ENCODE measurements around the gene TGFBR3L. TPM values are rescaled to one million over a fixed set of nuclear protein-coding genes. Genes with fewer than 3 reads are reported as not detected.

Gene TGFBR3L
- total RNA-seq, 1 donor from 2014 or later, result not detected

DNA sequence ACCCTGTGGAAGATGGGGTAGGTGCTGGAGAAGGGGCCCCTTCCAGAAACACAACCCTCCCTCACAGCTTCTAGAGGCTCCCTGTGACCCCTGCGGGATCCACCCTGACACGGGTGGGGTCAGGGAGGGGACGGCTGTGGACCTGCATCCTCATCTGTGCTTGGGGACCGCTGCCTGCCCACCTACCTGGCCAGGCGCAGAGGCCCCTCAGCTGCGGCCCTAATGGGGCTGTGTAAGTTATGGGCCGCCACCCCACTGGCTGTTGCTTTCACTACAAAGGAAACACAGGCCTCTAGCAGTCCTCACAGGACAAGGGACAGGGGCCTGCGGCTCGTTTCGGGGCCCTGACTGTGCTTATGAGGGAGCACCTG lies 18.3 kb downstream of the TGFBR3L start:
- H3K27ac Mint-ChIP-seq (ENCODE audit: unreplicated experiment), result no peak overlapping the region
- H3K27me3 Mint-ChIP-seq (ENCODE audit: unreplicated experiment), result peaks cover 6% of the 10 kb centered on the region
- no peaks in the 10 kb centered on the region for H3K4me1 Mint-ChIP-seq (ENCODE audit: unreplicated experiment)
- H3K9me3 Mint-ChIP-seq (ENCODE audit: unreplicated experiment), result no peaks in the 10 kb centered on the region
- no peak overlapping the region for H3K4me3 Mint-ChIP-seq (ENCODE audit: unreplicated experiment)
- peaks cover 8% of the 10 kb centered on the region for H3K36me3 Mint-ChIP-seq (ENCODE audit: low read depth, unreplicated experiment)
- DNase-seq (ENCODE audit: low spot score), result no peak
- TF ChIP-seq CTCF (IDR thresholded peaks at IDR 0.05; ENCODE audit: unreplicated experiment), result no peak

- Mint-ChIP-seq H3K4me3 (ENCODE audit: unreplicated experiment) (no peak overlapping the region), H3K36me3 (ENCODE audit: low read depth, unreplicated experiment) (peaks cover 5% of the 10 kb centered on the region), H3K27me3 (ENCODE audit: unreplicated experiment) (peaks cover 3% of the 10 kb centered on the region), H3K9me3 (ENCODE audit: unreplicated experiment) (no peaks in the 10 kb centered on the region), H3K27ac (ENCODE audit: unreplicated experiment) (no peak overlapping the region), H3K4me1 (ENCODE audit: unreplicated experiment) (no peaks in the 10 kb centered on the region)
- TF ChIP-seq CTCF (IDR thresholded peaks at IDR 0.05; ENCODE audit: unreplicated experiment), result peak; percentile 43
- no peak for DNase-seq (ENCODE audit: low spot score)
These were observed 18.8 kb downstream of the TGFBR3L start for GRCh38 chr19:7933411-7933810.

DNA sequence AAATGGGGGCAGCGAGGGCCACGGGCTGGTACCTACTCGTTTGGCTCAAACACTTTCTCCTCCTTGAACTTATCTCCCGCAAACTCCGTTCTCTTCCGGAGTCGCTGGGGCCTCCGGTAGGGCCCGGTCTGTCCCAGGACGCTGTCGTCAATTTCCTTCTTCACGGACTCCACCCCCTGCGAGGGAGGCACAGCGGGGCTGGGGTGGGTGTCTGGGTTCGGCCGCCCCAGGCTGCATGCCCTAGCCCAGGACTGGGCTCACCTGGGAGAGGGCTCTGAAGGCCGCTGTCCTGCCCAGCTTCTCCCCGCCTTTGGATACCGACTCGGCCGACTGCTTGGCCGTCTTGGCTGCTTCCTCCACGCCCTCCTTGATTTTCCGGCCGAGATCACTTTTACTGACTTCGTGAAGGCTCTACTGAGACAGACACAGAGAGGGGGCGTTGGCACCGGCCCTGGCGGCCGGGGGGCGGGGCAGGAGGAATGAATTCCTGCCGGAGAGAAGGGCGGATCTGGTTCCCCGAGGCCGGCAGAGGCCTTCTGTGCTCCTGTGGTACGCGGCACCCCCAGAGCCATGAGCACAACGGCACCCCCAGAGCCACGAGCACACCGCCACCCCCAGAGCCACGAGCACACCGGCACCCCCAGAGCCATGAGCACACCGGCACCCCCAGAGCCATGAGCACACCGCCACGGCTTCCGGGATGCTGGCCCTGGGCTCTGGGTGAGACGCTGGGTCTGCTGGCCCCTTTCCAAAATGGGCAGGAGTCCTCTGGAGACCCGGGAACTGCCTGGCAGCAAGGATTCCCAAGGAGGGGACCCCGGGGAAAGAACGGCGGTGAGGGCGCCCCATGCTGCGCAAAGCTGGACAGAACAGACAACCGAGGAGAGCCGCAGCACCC lies 19.4 kb downstream of the TGFBR3L start:
- H3K27ac Mint-ChIP-seq (ENCODE audit: unreplicated experiment), result no peak overlapping the region
- no peaks in the 10 kb centered on the region for H3K9me3 Mint-ChIP-seq (ENCODE audit: unreplicated experiment)
- no peak for TF ChIP-seq CTCF (IDR thresholded peaks at IDR 0.05; ENCODE audit: unreplicated experiment)
- DNase-seq (ENCODE audit: low spot score), result no peak
- peaks cover 8% of the 10 kb centered on the region for H3K36me3 Mint-ChIP-seq (ENCODE audit: low read depth, unreplicated experiment)
- no peak overlapping the region for H3K4me3 Mint-ChIP-seq (ENCODE audit: unreplicated experiment)
- H3K27me3 Mint-ChIP-seq (ENCODE audit: unreplicated experiment), result peaks cover 2% of the 10 kb centered on the region
- no peaks in the 10 kb centered on the region for H3K4me1 Mint-ChIP-seq (ENCODE audit: unreplicated experiment)

DNA sequence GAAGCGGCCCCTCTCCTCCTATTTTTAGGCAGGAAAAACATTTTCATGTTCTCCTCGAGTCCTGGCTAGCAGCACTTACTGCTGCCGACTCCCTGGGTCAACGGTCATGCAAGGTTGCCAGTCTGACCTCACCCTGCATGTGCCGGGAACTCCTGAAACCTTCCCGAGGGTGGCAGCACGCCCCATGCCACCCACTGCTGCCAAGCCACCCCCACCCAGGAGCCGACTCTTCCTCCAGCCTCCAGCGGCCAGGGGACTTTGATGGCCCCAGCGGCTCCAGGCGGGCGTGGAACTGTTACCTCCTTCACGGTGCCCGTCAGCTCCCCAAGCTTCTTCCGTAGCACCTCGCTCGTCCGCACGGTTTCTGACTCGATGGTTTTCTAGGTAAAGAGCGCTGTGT lies 20.1 kb downstream of the TGFBR3L start:
- Mint-ChIP-seq H3K9me3 (ENCODE audit: unreplicated experiment) (no peaks in the 10 kb centered on the region), H3K27me3 (ENCODE audit: unreplicated experiment) (peaks cover 2% of the 10 kb centered on the region), H3K27ac (ENCODE audit: unreplicated experiment) (peak overlapping the region; percentile 52), H3K36me3 (ENCODE audit: low read depth, unreplicated experiment) (peaks cover 8% of the 10 kb centered on the region), H3K4me1 (ENCODE audit: unreplicated experiment) (no peaks in the 10 kb centered on the region), H3K4me3 (ENCODE audit: unreplicated experiment) (no peak overlapping the region)
- DNase-seq (ENCODE audit: low spot score), result no peak
- no peak for TF ChIP-seq CTCF (IDR thresholded peaks at IDR 0.05; ENCODE audit: unreplicated experiment)

GRCh38 chr19:7940841-7941240 lies 26.2 kb downstream of the TGFBR3L start:
- Mint-ChIP-seq H3K27me3 (ENCODE audit: unreplicated experiment) (peaks cover 12% of the 10 kb centered on the region), H3K36me3 (ENCODE audit: low read depth, unreplicated experiment) (peaks cover 14% of the 10 kb centered on the region), H3K27ac (ENCODE audit: unreplicated experiment) (peak overlapping the region; percentile 48), H3K4me1 (ENCODE audit: unreplicated experiment) (no peaks in the 10 kb centered on the region), H3K9me3 (ENCODE audit: unreplicated experiment) (no peaks in the 10 kb centered on the region), H3K4me3 (ENCODE audit: unreplicated experiment) (peak overlapping the region; percentile 52)
- TF ChIP-seq CTCF (IDR thresholded peaks at IDR 0.05; ENCODE audit: unreplicated experiment), result no peak
- DNase-seq (ENCODE audit: low spot score), result no peak
